ENCODE measurements around the gene CRYBG1. TPM values are rescaled to one million over a fixed set of nuclear protein-coding genes. Genes with fewer than 3 reads are reported as not detected.
A peak's percentile ranks its signal among the peaks of the same experiment; 100 is the strongest.

Gene CRYBG1
- total and polyA plus RNA-seq, 2 of the 13 experiments (the other 11 are each of a cell fraction or from before 2014, with no cell fraction given), result 10.1 to 21.9 TPM

DNA sequence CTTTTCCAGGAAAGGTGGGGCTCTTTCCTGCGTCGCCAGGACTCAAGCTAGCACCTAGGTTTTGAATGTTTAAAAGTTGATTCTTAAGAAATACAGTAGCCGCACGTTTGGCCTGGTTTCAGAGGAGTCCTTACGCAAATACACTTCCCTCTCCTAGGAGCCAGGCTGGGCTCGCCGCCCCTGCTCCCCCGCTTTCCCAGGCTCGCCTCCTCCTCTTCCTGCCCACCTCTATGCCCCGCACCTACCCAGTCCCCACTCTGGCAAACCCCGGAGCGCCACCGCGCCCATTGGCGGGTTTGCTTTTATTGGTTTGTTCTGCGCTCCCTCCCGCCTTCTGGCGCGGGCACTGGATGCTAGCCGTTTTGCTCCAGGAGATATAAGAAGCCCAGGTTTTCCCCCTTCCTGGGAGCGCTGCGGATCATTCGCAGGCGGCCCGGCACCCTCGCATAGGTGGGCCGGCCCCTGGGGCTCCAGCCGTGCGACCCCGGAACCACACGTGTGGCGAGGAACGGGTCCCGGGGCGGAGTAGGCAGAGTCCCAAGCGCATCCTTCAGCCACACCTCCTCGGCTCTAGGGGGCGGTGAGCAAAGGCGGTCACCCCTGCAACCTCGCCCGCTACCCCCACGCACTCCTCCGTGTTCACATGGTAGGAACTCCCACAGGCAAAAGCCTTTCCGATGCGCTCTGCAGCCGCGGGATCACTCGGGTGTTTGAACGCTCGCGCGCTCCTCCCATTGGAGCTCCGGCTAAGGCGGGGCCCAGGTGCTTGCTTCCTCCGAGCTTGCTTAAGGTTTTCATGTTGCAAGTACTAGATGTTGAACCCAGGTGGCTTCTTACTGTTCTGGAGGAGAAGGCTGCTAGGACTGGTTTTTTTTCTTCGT is 149.8 kb downstream of the CRYBG1 start (continued):
- TF ChIP-seq ZNF34 (CRISPR knock-in tag; IDR thresholded peaks at IDR 0.05; ENCODE audit: borderline replicate concordance) (no peak), JDP2 (CRISPR knock-in tag; IDR thresholded peaks at IDR 0.05; ENCODE audit: borderline replicate concordance) (no peak), SMYD3 (CRISPR knock-in tag; IDR thresholded peaks at IDR 0.05) (no peak), ZFYVE20 (CRISPR knock-in tag; IDR thresholded peaks at IDR 0.05; ENCODE audit: borderline replicate concordance, low read depth) (no peak), ZNF121 (CRISPR knock-in tag; IDR thresholded peaks at IDR 0.05) (no peak), PAX8 (CRISPR knock-in tag; IDR thresholded peaks at IDR 0.05; ENCODE audit: borderline replicate concordance) (no peak), GTF2F1 (IDR thresholded peaks at IDR 0.05; ENCODE audit: low read length) (no peak), NFKB2 (CRISPR knock-in tag; IDR thresholded peaks at IDR 0.05; ENCODE audit: borderline replicate concordance) (peak; percentile 13; the same call in 1 of the 2 replicates), ZNF446 (CRISPR knock-in tag; IDR thresholded peaks at IDR 0.05) (no peak), ZNF878 (CRISPR knock-in tag; IDR thresholded peaks at IDR 0.05) (no peak), ZSCAN12 (CRISPR knock-in tag; IDR thresholded peaks at IDR 0.05) (no peak), STAG1 (CRISPR knock-in tag; IDR thresholded peaks at IDR 0.05) (no peak; the same call in 1 of the 2 replicates), KDM1A (CRISPR knock-in tag; IDR thresholded peaks at IDR 0.05) (no peak), SALL2 (CRISPR knock-in tag; IDR thresholded peaks at IDR 0.05) (peak; percentile 41; the same call in 1 of the 2 replicates), RCOR2 (CRISPR knock-in tag; IDR thresholded peaks at IDR 0.05) (0 out of 2 replicates have a peak, but pooled peaks have one; percentile 28), ETV5 (CRISPR knock-in tag; IDR thresholded peaks at IDR 0.05; ENCODE audit: borderline replicate concordance) (no peak), MED13 (CRISPR knock-in tag; IDR thresholded peaks at IDR 0.05) (no peak), NFE2L1 (CRISPR knock-in tag; IDR thresholded peaks at IDR 0.05; ENCODE audit: borderline replicate concordance) (no peak), CCAR2 (optimal IDR thresholded peaks at IDR 0.05; ENCODE audit: low read depth, low read length) (no peak), PHF20 (CRISPR knock-in tag; IDR thresholded peaks at IDR 0.05) (no peak), ZIK1 (CRISPR knock-in tag; IDR thresholded peaks at IDR 0.05; ENCODE audit: borderline replicate concordance, low read depth) (no peak), SRSF9 (IDR thresholded peaks at IDR 0.05; ENCODE audit: borderline replicate concordance, insufficient read depth, low read depth, low read length, poor library complexity, severe bottlenecking) (no peak), HCFC1 (IDR thresholded peaks at IDR 0.05; ENCODE audit: low read depth, low read length) (no peak)
- TF ChIP-seq, protein P1, sequence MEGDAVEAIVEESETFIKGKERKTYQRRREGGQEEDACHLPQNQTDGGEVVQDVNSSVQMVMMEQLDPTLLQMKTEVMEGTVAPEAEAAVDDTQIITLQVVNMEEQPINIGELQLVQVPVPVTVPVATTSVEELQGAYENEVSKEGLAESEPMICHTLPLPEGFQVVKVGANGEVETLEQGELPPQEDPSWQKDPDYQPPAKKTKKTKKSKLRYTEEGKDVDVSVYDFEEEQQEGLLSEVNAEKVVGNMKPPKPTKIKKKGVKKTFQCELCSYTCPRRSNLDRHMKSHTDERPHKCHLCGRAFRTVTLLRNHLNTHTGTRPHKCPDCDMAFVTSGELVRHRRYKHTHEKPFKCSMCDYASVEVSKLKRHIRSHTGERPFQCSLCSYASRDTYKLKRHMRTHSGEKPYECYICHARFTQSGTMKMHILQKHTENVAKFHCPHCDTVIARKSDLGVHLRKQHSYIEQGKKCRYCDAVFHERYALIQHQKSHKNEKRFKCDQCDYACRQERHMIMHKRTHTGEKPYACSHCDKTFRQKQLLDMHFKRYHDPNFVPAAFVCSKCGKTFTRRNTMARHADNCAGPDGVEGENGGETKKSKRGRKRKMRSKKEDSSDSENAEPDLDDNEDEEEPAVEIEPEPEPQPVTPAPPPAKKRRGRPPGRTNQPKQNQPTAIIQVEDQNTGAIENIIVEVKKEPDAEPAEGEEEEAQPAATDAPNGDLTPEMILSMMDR (CRISPR knock-in tag; IDR thresholded peaks at IDR 0.05), result peak; percentile 59
- TF ChIP-seq, protein P2, sequence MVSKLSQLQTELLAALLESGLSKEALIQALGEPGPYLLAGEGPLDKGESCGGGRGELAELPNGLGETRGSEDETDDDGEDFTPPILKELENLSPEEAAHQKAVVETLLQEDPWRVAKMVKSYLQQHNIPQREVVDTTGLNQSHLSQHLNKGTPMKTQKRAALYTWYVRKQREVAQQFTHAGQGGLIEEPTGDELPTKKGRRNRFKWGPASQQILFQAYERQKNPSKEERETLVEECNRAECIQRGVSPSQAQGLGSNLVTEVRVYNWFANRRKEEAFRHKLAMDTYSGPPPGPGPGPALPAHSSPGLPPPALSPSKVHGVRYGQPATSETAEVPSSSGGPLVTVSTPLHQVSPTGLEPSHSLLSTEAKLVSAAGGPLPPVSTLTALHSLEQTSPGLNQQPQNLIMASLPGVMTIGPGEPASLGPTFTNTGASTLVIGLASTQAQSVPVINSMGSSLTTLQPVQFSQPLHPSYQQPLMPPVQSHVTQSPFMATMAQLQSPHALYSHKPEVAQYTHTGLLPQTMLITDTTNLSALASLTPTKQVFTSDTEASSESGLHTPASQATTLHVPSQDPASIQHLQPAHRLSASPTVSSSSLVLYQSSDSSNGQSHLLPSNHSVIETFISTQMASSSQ (IDR thresholded peaks at IDR 0.05; ENCODE audit: low read depth), result no peak
- TF ChIP-seq, protein P2 (CRISPR knock-in tag; IDR thresholded peaks at IDR 0.05; ENCODE audit: borderline replicate concordance), result 0 out of 2 replicates have a peak, but pooled peaks have one; percentile 31
